GM12873 (cell line): ENCODE data around the gene TRIM33.

Experiments used
- CTCF ChIP-seq: IDR thresholded peaks from 2 replicates; pipeline ENCODE4 v1.5.1; 2012; ENCODE audit warnings: low read depth, mild to moderate bottlenecking, moderate library complexity, low read length, control low read depth; ENCODE audit not compliant: insufficient read depth; ENCODE audit errors: missing control alignments

The TRIM33 gene

GRCh38 chr1:114468047-114468446 is 43.0 kb downstream of the TRIM33 start:
- TF ChIP-seq CTCF = no peak

GRCh38 chr1:114467491-114467890 is 43.5 kb downstream of the TRIM33 start:
- no peak for TF ChIP-seq CTCF

GRCh38 chr1:114466334-114467014 is 44.5 kb downstream of the TRIM33 start:
- no peak for TF ChIP-seq CTCF

GRCh38 chr1:114462963-114463362 is 48.0 kb downstream of the TRIM33 start:
- no peak for TF ChIP-seq CTCF

- no peak for TF ChIP-seq CTCF
These were observed 48.7 kb downstream of the TRIM33 start for GRCh38 chr1:114462341-114462740.

- TF ChIP-seq CTCF = no peak
These were observed 52.7 kb downstream of the TRIM33 start for GRCh38 chr1:114458237-114458777.

- no peak for TF ChIP-seq CTCF
These were observed 53.2 kb downstream of the TRIM33 start for GRCh38 chr1:114457675-114458236.
